IPS-NIHi7 (cell line): ENCODE measurements around the gene CNTNAP4.

Experiments
- DNase-seq: peaks from one replicate; pipeline ENCODE4 v3.0.0; 2012; ENCODE audit warnings: mixed read lengths; ENCODE audit errors: extremely low spot score

CNTNAP4 gene

DNA sequence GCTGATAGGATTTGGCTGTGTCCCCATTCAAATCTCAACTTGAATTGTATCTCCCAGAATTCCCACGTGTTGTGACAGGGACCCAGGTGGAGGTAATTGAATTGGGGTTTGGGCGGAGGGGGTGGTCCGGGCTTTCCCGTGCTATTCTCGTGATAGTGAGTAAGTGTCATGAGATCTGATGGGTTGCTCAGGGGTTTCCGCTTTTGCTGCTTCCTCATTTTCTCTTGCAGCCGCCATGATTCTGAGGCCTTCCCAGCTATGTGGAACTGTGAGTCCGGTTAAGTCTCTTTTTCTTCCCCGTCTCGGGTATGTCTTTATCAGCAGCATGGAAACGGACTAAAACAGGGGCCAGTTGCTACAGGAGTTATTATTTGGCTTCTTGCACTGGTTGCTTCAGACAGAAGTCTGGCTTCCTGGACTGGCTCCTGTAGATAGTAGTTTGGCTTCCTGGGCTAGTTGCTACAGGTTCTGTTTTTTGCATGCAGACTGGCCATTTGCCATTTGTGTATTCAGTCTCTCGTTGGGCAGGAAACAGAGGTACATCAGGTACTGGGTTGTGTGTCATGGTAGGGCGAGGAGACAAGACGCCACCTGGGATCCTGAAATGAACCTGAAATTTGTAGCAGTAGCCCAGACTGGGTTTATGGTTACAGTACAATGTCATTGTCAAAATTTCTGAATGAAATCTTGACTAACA is 32.6 kb downstream of the CNTNAP4 start:
- DNase-seq: no peak

DNA sequence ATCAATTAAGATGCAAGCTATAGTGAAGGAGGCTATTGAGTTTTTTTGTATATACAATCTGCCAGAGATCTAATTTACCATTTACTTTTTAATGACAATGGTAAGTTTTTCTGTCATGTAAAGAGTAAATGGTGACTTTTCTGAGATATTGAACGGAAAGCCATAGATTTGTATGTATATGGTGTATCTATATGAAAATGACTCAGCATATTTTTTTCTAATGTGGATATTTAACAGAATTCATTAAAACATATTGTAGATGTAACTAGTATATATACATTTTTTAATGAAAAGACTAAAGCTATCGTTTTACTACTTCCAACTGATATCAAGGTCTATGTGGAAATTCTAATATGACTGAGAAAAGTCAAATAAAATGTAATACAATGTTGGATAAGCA is 34.1 kb downstream of the CNTNAP4 start:
- DNase-seq: no peak

DNA sequence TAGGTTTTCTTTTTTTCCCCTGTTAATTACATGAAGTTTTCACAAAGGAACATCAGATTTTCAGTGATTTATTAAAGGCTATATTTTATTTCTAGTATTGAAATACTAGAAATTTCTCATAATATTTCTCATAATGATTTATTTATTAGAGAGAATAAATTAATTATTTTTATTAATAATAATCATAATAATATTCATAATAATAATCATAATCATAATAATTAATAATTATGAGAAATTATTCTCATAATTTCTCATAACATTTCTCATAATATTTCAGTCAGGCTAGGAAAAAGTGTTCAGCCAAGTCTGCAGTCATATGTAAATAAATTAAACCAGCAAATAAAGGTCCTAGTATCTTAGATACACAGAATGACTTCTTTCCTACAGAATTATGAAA is 41.4 kb downstream of the CNTNAP4 start:
- DNase-seq: no peak

DNA sequence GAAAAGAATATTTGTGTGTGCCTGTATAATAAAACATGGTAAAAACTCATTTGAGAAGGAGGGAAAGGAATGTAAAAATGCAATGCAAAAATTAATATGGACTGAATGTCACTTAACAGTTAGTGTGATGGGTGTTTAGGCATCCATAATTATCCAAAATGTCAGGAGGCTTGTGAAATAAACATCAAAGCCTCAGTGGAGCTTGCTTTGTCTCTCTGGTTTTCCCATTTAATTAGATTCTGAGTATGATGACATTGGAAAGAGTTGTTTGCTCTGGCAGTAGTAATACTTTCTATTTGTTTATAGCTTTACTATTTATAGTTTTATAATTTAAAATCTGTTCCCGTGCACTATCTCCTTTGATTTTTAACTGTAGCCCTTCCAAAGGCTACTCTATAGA is 51.9 kb downstream of the CNTNAP4 start:
- DNase-seq: no peak

DNA sequence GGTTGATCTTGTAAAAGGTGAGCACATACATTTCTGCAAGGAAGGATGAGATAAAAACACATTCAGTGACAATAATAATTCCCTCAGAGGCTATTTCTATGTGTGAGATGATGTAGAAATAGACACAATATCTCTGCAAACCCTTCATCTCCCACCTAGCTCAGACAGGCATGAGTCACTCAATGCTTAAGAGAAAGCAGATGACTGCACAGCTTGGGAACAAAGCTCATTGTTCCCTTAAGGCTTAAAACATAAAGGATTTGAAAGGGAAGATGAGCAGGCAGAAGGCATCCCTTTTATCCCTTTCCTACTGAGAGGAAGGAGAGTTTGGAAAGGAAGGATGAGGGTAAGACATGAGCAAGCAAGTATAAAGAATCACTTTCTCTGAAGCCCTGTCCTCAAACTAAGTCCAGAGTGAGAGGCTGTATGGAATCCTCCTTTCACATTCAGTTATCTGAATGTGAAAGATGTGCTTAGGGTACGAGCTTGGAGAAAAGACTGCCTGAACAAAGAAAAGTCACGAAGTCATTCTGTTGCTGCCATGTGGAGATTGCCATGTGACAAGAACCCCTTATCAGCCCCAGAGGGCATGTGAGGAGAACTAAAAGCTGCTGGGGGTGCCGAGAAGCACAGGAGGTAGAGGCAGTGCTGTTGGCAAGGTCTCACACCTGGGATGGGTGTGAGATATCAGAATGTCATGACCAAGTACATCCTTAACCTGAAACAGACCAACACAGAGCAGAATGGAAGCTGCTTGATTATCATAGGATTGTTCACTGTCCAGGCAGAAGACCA is 58.2 kb downstream of the CNTNAP4 start:
- DNase-seq: no peak

DNA sequence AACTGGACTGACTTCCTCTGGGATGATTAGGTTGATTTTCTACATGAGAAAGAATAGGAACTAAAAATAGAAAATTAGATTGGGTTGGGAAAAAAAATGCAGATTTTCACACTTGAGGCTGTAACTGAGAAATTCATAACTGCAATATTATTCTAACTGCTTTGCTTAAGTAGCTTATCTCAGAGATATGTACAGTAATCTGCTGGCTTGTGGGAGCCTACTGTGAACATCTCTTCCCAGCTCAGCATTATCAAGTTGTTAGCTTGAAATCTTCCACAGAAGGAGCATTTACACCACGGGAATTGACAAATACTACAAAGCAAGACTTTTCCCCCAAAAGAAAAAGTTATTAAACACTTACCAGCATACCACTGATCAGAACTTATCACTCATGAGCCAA is 58.9 kb downstream of the CNTNAP4 start:
- DNase-seq: no peak

DNA sequence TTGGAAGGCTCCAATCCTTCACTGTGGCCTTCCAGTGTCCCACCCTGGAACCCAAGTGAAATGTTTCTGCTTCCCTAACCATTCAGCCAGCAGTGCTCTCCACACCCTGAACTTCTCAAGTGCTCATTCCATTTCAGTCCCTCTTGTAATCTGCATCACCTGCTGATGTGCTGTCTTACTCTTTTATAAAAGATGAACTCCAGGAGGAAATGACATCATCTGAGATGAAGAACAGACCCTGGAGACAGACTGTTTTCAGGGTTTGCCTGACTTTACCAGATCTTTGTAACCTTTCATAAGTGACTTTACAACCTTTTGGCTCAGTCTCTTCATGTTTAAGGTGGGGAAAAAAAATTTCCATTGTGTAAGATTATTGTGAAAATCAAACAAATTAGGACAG is 61.3 kb downstream of the CNTNAP4 start:
- no peak for DNase-seq

DNA sequence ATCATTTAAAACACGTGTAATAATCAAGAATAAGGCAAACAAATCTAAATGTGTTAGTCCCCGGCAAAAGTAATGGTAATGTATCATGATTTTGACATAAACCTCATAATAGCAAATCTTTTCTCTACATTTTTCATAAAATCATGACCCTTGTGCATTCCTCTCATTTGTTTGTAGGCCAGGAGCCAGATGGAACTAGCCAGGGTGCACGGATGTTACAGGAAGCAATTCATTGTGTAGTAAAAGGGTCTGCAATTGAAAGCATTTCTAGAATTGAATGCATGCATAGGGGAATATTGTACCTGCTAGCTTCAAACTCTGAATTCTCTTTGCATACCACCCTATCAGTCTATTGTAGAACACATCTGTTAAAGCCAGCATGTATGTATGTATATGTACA is 66.6 kb downstream of the CNTNAP4 start:
- DNase-seq: no peak

DNA sequence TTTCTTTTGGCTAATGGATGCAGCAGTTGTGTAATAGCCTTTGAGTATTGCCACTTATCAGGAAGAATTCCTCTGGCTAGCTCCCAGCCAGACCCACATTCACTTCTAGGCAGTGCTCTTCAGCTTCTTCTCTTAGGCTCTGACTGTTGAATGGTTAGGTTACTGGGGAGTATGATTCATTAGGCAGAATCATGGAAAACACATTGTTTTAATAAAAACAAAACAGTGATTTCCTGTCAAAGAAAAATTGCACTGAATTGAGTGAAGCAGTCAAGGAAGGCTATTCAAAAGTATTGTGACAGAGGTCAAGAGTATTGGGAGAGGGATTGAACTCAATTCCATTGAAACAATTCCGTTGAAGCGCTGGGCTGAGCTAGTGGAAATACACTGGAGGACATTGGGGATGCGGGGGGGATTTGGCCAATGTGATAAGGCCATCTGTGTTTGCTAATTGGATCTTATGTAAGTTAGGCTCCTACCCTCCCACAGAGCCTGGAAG is 68.0 kb downstream of the CNTNAP4 start:
- DNase-seq: peak; percentile 14

DNA sequence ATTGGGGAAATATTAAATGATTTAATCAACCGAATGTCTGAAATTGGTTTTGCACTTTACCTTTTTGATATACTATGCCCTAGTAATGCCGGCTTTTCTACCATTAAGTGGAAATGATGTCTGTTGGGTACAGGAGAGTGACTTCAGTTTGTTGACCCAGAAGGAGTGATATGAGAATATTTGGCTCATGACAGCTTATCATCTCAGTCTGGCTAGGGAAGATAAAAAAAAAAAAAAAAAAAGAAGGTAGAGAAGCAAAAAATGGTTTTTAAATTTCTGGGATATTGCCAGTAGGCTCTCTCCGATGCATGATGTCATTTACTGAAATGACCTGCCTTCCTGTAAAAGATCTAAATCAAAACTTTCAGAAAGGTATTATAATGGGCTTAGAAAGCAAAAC is 69.0 kb downstream of the CNTNAP4 start:
- DNase-seq: no peak

DNA sequence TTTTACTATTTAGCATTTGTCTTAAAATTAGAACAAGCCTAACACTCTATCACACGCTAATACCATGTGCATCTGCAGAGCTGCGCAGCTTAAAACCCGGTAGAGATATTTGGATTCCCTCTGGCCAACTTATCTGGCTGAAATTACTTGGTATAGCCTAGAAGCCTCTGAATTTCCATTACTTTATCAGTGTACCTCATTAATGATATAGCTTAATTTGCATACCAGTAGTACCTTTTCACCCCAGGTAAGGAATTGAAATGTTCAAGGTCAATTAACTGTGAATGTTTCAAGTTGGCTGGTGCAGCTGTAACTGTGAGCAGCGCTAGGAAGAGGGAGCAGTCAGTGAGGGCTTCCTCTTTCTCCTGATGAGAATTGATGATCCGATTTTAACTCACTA is 74.2 kb downstream of the CNTNAP4 start:
- DNase-seq: no peak

DNA sequence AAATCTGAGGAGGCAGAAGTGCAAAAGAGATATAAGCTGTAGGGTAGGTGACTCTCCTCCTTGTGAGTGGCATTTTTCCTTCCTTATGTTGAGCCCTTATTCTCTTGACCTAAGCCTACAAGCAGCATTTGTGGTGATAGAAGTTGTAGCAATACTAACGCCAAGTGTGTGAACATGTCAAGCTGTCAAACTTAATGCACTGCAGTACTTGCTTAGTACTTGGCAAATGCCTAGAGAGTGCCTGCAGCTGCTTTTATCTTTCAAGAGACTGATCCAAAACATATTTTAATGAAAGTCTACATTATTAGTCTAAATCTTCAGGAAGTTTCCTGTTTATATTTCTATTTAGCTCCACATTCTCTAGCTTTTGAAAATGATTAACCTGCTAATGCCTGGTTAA is 83.2 kb downstream of the CNTNAP4 start:
- DNase-seq: no peak

DNA sequence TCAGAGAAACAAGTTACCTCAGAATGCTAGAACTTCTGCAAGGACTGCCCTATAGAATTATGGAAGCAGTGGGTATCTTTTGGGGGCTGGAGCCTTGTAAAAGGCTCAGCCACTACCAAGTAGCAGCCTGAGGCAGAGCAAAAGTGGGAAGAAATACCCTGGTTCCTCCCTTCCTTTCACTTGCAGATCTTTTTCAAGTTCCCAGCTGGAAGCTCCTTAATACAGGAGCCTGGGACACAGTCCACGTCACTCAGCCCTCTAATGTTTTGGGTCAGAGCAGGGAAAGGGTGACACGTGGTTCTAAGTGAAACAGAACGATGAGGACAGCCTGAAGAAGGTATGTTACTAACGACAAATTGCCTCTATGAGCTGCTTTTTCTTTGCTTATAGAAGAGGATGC is 93.1 kb downstream of the CNTNAP4 start:
- peak; percentile 12 for DNase-seq

DNA sequence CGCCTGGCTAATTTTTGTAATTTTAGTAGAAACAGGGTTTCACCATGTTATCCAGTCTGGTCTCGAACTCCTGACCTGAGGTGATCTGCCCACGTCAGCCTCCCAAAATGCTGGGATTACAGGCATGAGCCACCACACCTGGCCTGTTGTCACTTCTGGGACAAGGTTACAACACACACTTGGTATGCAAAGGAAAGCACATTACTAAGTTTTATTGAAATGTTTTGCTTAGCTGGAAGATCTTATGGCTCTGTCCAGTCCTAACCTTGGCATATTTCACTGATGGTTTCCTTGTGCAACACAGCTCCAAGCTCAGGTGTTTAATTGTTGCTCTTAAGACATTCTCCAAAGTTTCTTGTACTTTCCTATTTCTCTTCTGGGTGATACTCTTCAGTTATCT is 94.2 kb downstream of the CNTNAP4 start:
- no peak for DNase-seq

DNA sequence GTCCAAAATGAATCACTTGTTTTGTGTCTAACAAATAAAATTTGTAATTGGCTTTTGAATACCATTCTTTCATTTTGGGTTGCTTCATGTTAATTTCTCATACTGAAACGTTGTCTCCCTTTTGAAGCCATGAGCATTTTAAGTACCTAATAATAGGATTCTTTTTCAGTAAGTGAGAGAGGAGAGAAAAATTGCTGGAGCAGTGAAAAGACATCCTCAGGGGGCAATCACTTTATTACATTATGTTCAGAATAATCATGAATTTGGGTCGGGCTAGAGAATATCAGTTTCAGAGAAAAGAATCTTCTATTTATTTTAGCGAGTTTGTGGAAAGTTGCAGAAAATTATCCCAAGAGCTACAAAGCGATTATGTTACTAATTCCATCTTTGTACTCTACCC is 96.8 kb downstream of the CNTNAP4 start:
- DNase-seq: no peak

DNA sequence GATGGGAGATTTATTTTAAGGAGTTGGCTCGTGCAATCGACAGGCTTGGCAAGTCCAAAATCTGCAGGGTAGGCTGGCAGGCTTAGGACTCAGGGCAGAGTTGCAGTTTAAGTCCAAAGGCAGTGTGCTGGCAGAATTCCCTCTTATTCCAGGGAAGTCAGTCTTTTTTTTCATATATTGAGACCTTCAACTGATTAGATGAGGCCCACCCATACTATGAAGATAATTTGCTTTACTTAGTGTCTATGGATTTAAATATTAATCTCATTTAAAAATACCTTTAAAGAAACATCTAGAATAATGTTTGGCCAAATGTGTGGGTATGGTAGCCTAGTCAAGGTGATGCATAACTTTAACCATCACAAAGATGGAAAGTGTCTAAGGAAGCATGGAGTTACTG is 99.8 kb downstream of the CNTNAP4 start:
- no peak for DNase-seq

DNA sequence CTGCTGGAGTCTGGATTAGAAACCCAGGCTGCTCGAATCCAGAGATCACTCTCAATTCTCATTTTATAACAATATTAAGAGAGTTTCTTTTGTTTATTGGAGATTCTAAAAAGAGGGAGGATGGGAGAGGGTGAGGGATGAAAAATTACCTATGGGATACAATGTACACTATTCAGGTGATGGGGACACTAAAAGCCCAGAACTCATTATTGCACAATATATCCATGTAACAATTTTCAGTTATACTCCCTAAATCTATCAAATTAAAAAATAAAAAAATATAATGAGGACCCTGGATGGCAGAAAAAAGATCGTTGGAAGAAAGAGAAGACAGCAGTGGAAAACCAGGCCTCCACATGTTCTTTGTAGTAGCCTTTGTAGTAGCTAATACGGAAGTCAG is 100.8 kb downstream of the CNTNAP4 start:
- no peak for DNase-seq

DNA sequence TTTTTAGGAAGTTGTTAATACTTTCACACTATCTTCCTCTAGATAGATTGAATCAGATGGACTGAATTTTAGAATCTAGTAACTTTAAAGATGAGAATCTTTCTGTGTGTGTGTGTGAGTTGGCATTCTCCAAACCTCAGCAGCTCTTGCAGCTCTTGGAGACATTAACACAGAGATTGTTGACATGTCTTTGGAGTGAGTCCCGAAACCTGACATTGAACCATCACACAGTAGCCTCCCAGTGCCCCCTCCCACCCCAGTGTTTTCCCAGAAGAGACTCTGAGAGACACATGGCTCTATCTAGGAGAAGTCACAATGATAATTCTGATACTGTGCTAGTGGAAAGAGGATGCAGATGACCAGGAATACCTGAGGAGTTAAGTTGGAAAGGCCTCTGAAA is 103.9 kb downstream of the CNTNAP4 start:
- DNase-seq: no peak

DNA sequence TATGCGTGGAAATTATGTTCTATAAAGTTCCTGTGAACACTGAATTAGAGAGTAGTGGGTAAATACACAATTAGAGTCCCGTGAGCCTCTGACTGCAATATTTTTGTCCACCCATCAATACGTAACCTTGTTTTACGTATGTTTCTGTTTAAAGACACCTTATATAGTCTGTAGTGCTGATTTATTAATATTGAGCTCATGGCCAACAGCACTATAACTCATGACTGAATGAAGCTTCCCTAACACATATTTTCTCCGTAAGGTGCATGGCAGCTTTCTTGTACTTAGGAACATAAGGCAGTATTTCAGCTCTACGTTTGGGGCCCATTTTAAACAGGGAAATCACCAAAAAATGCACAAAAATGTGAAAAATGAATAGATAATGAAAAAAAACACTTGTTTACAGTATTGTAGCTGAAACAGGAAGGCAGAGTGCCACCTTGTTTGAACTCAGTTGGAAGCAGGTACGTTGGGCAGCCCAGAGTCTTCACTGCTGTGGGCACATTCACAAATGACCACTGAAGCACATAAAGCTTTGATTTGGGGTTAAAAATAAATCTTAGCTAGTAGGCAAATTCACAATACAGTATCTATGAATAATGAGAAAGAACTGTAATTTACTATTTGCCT is 108.5 kb downstream of the CNTNAP4 start:
- DNase-seq: no peak

DNA sequence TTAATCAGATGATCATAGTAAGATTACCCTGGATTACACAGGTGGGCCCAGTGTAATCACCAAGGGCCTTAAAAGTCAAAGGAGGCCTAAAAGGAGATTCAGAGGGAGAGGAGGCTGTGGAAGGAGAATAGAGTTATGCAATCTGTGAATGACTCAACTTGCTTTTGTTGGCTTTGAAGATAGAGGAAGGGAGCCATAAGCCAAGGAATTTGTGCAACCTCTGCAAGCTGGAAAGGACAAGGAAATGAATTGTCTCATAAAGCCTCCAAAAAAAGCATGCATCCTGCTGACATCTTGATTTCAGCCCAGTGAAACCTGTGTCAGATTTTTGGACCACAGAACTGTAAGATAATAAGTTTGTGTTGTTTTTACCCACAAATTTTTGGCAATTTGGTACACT is 109.6 kb downstream of the CNTNAP4 start:
- DNase-seq: no peak

DNA sequence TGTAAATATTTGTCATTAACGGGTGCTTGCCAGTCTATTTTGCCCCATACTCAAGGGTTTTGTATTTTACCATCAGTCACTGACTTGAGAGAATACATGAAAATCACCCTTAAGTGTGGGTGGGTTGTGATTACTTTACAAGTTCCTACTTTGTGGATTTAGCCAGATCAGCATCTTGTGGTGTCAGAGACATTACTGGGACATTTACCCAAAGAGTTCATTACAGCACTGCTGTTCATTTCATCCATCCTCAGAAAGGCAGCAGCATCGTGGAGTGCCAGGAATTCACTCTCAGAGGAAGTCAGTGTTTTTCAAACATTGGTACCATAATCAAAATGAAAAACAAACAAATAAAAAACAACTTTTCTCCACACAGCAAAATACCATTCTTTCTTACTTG is 110.8 kb downstream of the CNTNAP4 start:
- no peak for DNase-seq

DNA sequence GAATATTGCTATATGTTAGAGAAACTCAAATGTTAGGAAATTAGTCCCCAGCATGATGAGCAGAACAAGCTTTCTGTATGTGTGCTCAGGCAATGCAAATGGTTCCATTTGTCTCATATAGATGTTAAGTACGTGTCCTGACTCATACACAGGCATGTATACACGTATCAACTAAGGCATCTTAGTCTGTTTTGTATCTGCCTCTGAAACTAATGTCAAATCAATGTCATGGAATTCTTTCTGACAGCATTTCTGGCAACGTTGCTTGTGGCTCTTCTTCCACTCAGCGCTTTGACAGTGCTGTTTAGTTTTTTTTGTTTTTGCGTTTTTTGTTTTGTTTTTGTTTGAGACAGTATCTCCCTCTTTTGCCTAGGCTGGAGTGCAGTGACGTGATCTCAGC is 111.9 kb downstream of the CNTNAP4 start:
- DNase-seq: no peak

DNA sequence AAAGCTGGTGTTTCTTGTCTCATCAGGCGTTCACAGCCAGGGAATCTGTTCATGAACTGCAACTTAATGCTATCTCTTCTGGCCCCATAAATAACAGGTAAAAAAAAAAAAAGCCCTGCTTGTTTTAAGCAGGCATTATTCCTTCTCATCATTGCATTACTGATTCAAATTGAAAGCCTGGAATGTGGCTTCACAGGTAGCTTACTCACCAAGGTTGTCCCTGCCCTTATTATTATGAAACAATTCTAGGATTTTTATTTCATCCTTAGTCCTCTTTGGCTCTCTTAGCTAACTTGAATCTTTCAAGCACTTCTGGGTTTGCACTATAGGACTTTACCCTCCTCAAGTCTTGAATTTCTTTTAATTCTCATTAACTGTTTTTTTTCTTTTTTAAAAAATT is 113.3 kb downstream of the CNTNAP4 start:
- no peak for DNase-seq
